BJ (cell line): Measurements from ENCODE around the gene TBCCD1. TPM values are rescaled to one million over a fixed set of nuclear protein-coding genes. Genes with fewer than 3 reads are reported as not detected.

Experiments
- CTCF ChIA-PET: fragments of 350-600 bp; formaldehyde crosslinking; extraction: SDS; loops from one replicate; lab custom pipeline; 2021; ENCODE audit warnings: antibody characterized with exemption, inconsistent platforms; lab: Yijun Ruan, JAX
- POLR2A ChIA-PET: fragments of 300-600 bp; sonication (Branson Sonifier 250); formaldehyde crosslinking; extraction: SDS; loops from one replicate; lab custom pipeline; 2021; ENCODE audit warnings: antibody characterized with exemption; lab: Charles Lee
- DNase-seq: peaks from one replicate; pipeline ENCODE4 v3.0.0-alpha.2; 2011; ENCODE audit warnings: low read depth
- H3K27me3 ChIP-seq: 2 replicates; pipeline ENCODE4 v1.6.0; 2011; ENCODE audit warnings: low read length; ENCODE audit not compliant: control insufficient read depth, insufficient read depth
- H3K36me3 ChIP-seq: 2 replicates; pipeline ENCODE4 v1.5.1; 2011; ENCODE audit warnings: low read length; ENCODE audit not compliant: control insufficient read depth, insufficient read depth
- H3K4me3 ChIP-seq: 2 replicates; pipeline ENCODE4 v1.5.1; 2011; ENCODE audit warnings: low read depth, mild to moderate bottlenecking, control low read depth, low read length
- CTCF ChIP-seq: IDR thresholded peaks from 2 replicates; pipeline ENCODE4 v1.5.1; 2011; ENCODE audit warnings: low read depth, mild to moderate bottlenecking, control low read depth, inconsistent platforms, low read length, moderate library complexity; ENCODE audit not compliant: insufficient read depth
- polyA minus RNA-seq: library from RNA; depleted of rRNA, polyadenylated mRNA; stranded (reverse); fragments of >200 nt; gene quantifications from 2 replicates; pipeline ENCODE4 v1.2.3, GENCODE V29; 2011; rRNA and poly(A)+ RNA removed
- polyA plus RNA-seq: library from polyadenylated mRNA; depleted of rRNA; stranded (reverse); fragments of >200 nt; gene quantifications from 2 replicates; pipeline ENCODE4 v1.2.3, GENCODE V29; 2011; rRNA removed

Gene TBCCD1
- polyA plus RNA-seq = 8.3 and 13.2 TPM in 2 replicates
- 7.7 and 7.8 TPM in 2 replicates for polyA minus RNA-seq

GRCh38 chr3:186567072-186567921 lies at the start of gene TBCCD1:
Gene TBCCD1 (minus strand): TSS chr3:186567339. CDS start chr3:186564329, 3,010 bp downstream.
- no peak for TF ChIP-seq CTCF
- CTCF ChIA-PET = no interaction called here
- peak within 1 kb of the TSS; percentile 81 for H3K4me3 ChIP-seq
- H3K27me3 ChIP-seq = no peaks in the 10 kb centered on the region
- DNase-seq = peak; percentile 37
- POLR2A ChIA-PET = no interaction called here
- no peaks in the 10 kb centered on the region for H3K36me3 ChIP-seq

- H3K4me3 ChIP-seq = no peak overlapping the region
- no peaks in the 10 kb centered on the region for H3K36me3 ChIP-seq
- H3K27me3 ChIP-seq = peaks cover 3% of the 10 kb centered on the region
- DNase-seq = no peak
- POLR2A ChIA-PET = no interaction called here
- CTCF ChIA-PET = interaction anchor here (0.6 to 14.1 kb wide), 21 partner anchors 9 to 639 kb away, joined by 3 to 196 read pairs (median 6); partner anchors contain the start of gene EIF4A2
- TF ChIP-seq CTCF = no peak
Measured at GRCh38 chr3:186616299-186616617, 49.1 kb upstream of the TBCCD1 start.

GRCh38 chr3:186614597-186615483 lies 47.7 kb upstream of the TBCCD1 start:
- ChIA-PET POLR2A (interaction anchor here (0.5 kb wide), 2 partner anchors 18 to 174 kb away, joined by 3 to 7 read pairs; no protein-coding TSS in a partner anchor), CTCF (interaction anchor here (0.6 to 14.1 kb wide), 41 partner anchors 7 to 1599 kb away, joined by 3 to 196 read pairs (median 4); partner anchors contain the start of genes DNAJB11 and RFC4)
- no peaks in the 10 kb centered on the region for H3K36me3 ChIP-seq
- DNase-seq = no peak
- H3K4me3 ChIP-seq = no peak overlapping the region
- peaks cover 3% of the 10 kb centered on the region for H3K27me3 ChIP-seq
- TF ChIP-seq CTCF = peak; percentile 99

GRCh38 chr3:186614266-186614596 lies 47.1 kb upstream of the TBCCD1 start:
- no peak overlapping the region for H3K4me3 ChIP-seq
- no peaks in the 10 kb centered on the region for H3K36me3 ChIP-seq
- CTCF ChIA-PET = interaction anchor here (0.6 to 14.1 kb wide), 31 partner anchors 11 to 1152 kb away, joined by 3 to 196 read pairs (median 4); partner anchors contain the start of genes DNAJB11 and RFC4
- POLR2A ChIA-PET = interaction anchor here (0.5 kb wide), 2 partner anchors 17 to 174 kb away, joined by 3 to 7 read pairs; no protein-coding TSS in a partner anchor
- peaks cover 3% of the 10 kb centered on the region for H3K27me3 ChIP-seq
- no peak for TF ChIP-seq CTCF
- no peak for DNase-seq
